CD4-positive, alpha-beta T cell treated with Interleukin-17A for 4 hours (primary cell): ENCODE measurements around the gene AAGAB.
"Not testable (repeated sequence)": the region's sequence is repeated elsewhere in the genome, so short reads cannot be mapped to it uniquely, and the experiment has no call there.

Experiments
- DNase-seq: peaks from one replicate; pipeline ENCODE4 v3.0.0-alpha.2; 2020; ENCODE audit warnings: mixed read lengths

The AAGAB gene

GRCh38 chr15:67254238-67255175, at the start of gene AAGAB, which contains the start of gene IQCH:
Gene AAGAB (minus strand): TSS chr15:67254661. CDS start chr15:67254631, 30 bp downstream.
Gene IQCH (plus strand): TSS chr15:67254786. CDS start chr15:67254897, 111 bp downstream.
- DNase-seq, result peak; percentile 99

GRCh38 chr15:67303490-67304363, 49.3 kb upstream of the AAGAB start:
- DNase-seq, result peak; percentile 47

GRCh38 chr15:67300266-67301025, 46.0 kb upstream of the AAGAB start:
- no peak for DNase-seq

- no peak for DNase-seq
These were observed 42.2 kb upstream of the AAGAB start for GRCh38 chr15:67296684-67297083.

- DNase-seq, result no peak
These were observed 41.7 kb upstream of the AAGAB start for GRCh38 chr15:67296188-67296587.

- DNase-seq, result no peak
These were observed 35.9 kb upstream of the AAGAB start for GRCh38 chr15:67290319-67290718.

GRCh38 chr15:67286400-67286799, 31.9 kb upstream of the AAGAB start:
- not testable (repeated sequence) for DNase-seq

- DNase-seq, result not testable (repeated sequence)
These were observed 31.2 kb upstream of the AAGAB start for GRCh38 chr15:67285625-67286024.

GRCh38 chr15:67281714-67282113, 27.3 kb upstream of the AAGAB start:
- no peak for DNase-seq

GRCh38 chr15:67280217-67280616, 25.8 kb upstream of the AAGAB start:
- DNase-seq, result no peak

- DNase-seq, result no peak
These were observed 22.2 kb upstream of the AAGAB start for GRCh38 chr15:67276666-67277065.

GRCh38 chr15:67274236-67274635, 19.8 kb upstream of the AAGAB start:
- DNase-seq, result no peak

GRCh38 chr15:67267951-67268941, 13.8 kb upstream of the AAGAB start:
- no peak for DNase-seq

- DNase-seq, result no peak
These were observed 13.0 kb upstream of the AAGAB start for GRCh38 chr15:67267440-67267839.

- no peak for DNase-seq
These were observed 12.4 kb upstream of the AAGAB start for GRCh38 chr15:67266870-67267269.

- DNase-seq, result no peak
These were observed 5.3 kb upstream of the AAGAB start for GRCh38 chr15:67259806-67260205.

- no peak for DNase-seq
These were observed 4.9 kb upstream of the AAGAB start for GRCh38 chr15:67259379-67259778.

GRCh38 chr15:67258412-67258811, 4.0 kb upstream of the AAGAB start:
- not testable (repeated sequence) for DNase-seq

GRCh38 chr15:67256051-67256450, 1.6 kb upstream of the AAGAB start:
- no peak for DNase-seq

- peak; percentile 10 for DNase-seq
These were observed 768 bp downstream of the AAGAB start for GRCh38 chr15:67253549-67254237.

- DNase-seq, result no peak
These were observed 1.4 kb downstream of the AAGAB start for GRCh38 chr15:67253101-67253500.
